DMS 273 (cell line): ENCODE results near the gene RAB3C.
"Not testable (repeated sequence)": the region's sequence is repeated elsewhere in the genome, so short reads cannot be mapped to it uniquely, and the experiment has no call there.

ENCODE experiments used
- DNase-seq: peaks from one replicate; lab custom pipeline; 2025; ENCODE audit not compliant: unreplicated experiment; lab: John Stamatoyannopoulos, UW

The RAB3C gene

DNA sequence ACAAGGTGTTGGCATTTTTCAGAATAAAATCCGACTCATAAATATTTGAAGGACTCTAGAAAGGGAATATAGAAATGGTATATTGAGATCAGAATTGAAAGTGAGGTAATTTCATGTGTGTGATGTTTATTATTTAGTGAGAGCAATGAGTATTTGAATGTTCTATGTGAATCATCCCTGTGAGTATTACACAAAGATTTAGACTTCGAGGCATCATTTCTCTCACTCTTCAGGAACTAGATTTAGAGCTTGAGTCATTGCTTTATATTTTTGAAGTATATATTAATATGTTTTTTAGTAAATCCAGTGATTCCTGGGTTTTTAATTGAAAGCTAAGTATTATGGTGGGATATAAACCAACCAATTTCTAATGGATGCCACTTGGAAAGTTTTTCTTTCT is 91.2 kb downstream of the RAB3C start:
- DNase-seq, result no peak

DNA sequence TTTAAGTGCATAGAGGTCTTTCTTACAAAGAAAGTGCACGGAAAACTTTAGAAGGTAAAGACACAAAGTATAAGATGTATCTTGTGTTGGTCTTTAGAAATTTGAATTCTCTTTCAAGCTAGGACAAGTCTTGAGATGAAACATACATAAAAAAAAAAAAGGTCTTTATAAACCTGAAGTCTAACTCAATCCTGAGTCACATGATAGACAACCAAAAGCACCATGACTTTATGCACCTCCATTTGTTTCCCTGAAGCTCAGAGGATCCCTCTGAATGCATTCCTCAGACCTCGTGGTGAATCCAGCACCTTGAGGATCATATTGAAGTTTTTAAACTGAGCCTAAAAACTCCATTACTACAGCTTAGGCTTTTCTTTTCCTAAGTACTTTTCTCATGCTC is 91.8 kb downstream of the RAB3C start:
- no peak for DNase-seq

DNA sequence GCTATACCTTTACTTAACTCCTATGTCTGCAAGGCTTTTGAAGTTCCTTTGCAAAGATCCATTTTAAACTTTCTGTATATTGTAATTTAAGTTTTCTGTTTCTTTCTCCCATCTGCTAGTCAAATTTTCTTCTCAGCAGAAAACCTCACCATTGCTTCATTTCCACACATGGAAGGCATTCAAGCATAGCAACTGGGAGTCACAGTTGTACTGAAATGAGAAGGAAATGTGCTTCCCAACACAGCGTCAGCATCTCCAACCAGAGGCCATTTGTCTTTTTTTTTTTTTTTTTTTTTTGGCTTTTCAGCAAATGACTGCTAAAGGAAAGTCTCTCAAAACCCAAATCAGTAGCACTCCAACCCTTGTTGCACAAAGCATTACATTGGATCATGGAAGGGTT is 92.5 kb downstream of the RAB3C start:
- DNase-seq, result no peak

DNA sequence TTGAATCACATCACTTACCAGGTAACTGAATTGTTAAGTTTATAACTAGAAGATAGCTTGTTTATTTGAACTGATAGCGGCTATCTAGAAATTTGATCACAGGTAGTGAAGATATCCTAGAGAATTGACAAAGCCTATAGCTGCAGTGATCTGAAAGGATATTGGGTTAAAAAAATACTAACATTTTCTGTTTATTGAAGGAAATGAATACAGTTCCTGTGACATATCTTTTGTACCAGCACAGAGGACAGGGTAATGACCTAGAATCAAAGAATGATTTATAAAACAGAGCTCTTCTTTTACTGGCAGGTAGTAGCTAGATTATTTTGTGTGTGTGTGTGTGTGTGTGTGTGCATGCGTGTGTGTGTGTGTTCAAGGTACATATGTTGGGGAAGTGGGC is 94.8 kb downstream of the RAB3C start:
- DNase-seq, result no peak

DNA sequence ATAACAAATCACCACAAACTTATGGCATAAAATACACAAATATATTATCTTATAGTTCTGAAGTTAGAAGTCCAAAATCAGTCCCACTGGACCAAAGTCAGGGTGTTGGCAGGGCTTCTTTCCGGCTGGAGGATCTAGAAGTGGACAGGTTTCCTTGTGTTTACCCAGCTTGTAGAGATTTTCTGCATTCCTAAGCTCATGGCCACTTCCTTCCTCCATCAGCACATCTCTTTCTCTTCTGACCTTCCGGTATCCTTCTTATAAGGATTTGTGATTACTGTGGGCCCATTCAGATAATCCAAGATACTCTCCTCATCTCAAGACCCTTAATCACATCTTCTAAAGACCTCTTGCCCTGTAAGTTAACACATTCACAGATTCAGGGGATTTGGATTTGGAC is 97.6 kb downstream of the RAB3C start:
- no peak for DNase-seq

DNA sequence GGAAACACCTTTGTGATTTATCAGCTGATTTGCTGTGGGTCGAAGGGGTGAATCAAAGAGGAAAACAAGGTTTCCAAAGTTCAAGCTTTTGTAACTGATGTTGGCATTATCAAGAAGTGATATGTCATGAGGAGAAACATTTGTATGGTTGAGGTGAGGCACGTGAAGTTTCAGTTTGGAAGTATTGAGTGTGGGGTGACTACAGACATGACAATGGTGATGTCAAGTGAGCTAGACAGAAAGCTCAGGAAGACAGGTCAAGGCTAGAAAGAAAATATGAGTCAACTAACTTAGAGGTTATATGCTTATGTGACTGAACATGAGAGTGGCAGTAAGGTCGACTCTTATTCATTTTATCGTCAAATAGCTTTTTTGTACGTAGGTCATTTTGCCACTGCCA is 99.1 kb downstream of the RAB3C start:
- no peak for DNase-seq

DNA sequence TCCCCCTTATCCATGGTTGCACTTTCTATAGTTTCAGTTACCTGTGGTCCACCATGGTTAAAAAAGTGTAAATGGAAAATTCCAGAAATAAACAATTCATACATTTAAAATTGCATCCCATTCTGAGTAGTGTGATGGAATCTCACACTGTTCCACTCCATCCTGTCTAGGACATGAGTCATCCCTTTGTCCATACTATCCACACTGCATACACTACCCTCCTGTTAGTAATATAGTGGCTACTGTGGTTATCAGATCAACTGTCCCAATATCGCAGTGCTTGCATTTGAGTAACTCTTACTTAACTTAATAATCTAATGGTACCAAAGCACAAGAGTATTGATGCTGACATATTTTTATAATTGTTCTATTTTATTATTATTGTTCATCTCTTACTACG is 100.7 kb downstream of the RAB3C start:
- no peak for DNase-seq

DNA sequence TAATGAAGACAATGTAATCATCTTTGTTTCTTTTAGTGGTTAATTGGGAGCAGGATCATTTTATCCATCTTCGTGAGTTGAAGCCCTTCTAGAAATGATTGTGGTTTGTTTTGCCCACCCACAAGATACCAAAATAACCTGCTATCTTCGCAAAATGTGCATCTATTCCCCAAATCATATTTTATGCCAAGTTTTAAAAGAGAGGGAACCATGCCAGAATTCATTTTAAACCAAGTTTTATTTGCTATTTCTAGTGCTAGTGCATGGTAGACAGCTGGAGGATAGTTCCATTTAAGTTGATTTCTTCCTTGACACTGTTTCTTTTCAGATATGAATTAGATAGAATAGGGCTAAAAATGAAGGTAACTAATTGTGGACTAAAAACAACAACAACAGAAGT is 104.2 kb downstream of the RAB3C start:
- DNase-seq, result no peak

DNA sequence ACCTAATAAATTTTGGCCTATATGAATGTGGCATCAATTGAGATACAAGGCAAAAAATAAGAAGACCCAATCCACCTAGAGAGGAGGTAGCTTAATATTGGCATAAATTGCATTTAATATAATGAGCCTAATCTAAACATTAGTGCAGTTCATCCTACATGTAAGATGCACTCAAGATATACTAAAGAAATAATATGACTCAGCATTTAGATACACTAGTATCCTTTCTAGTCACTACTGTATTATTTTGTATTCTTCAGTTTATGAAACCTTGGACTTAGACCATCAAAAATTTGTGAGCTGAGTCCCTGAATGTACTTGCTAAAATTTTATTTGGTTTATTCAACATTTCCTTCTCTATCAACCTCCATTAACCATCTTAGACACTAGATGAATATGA is 104.7 kb downstream of the RAB3C start:
- DNase-seq, result no peak

DNA sequence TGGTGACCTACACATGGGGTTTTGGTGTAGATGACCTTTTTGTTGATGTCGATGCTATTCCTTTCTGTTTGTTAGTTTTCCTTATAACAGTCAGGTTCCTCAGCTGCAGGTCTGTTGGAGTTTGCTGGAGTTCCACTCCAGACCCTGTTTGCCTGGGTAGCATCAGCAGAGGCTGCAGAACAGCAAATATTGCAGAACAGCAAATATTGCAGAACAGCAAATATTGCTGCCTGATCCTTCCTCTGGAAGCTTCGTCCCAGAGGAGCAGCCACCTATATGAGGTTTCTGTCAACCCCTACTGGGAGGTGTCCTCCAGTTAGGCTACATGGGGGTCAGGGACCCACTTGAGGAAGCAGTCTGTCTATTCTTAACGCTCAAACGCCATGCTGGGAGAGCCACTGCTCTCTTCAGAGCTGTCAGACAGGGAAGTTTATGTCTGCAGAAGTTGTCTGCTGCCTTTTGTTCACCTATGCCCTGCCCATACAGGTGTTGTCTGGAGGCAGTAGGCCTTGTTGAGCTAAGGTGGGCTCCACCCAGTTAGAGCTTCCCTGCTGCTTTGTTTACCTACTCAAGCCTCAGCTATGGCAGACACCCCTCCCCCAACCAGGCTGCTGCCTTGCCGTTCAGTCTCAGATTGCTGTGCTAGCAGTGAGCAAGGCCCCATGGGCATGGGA is 116.3 kb downstream of the RAB3C start:
- DNase-seq, result not testable (repeated sequence)

DNA sequence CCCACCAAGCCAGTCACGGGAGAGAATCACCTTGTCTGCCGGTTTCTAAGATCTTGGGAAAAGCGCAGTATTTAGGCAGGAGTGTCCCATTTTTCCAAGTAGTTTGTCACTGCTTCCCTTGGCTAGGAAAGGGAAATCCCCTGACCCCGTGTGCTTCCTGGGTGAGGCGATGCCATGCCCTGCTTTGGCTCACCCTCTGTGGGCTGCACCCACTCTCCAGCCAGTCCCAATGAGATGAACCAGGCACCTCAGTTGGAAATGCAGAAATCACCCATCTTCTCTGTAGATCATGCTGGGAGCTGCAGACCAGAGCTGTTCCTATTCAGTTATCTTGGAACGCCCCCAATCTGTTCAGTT is 116.9 kb downstream of the RAB3C start:
- no peak for DNase-seq

DNA sequence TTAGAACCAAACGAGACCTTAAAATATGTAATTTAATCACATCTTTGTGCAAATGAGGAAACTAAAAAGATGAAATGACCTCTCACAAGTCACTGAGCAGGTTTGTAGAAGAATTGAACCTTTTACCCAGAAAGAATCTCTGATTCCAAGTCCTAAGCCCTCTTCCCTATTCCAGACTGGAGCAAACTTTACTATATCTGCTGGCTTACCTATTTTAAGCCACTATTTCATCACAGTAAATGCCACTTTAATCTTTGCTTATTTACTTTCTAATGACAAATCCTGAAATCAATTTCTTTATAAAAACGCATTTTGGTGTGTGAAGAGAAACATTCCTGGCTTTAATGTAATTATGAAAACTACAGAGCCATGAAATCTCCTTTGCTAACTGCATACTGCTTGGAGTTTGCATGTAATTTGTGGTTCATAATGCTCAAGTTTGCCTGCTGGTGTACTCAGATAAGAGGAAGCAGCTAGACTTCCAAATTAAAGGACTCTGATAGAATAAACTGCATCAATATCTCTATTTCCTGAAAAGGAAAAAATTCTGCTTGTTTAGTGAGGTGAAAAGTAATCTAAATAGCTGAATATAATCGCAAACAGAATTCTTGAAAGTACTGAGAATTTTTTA is 121.2 kb downstream of the RAB3C start:
- DNase-seq, result no peak

DNA sequence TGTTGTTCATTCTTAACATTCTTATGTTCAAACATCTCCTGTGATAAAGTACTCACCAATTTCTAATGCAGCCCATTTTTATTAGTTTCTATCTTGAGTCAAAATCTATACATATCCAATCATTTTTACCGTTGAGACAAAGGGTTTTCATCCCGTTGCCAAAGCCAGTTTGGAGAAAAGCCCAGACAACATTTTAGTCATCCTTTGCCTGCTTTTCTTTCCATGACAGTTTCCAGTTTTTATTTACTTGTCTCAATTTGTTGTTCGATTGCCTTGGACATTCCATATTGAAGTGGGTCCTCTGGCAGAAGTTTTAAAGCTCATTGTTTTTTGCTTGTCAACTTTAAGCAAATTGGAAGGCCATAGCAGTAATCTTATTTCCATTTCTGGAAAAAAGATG is 123.9 kb downstream of the RAB3C start:
- no peak for DNase-seq

DNA sequence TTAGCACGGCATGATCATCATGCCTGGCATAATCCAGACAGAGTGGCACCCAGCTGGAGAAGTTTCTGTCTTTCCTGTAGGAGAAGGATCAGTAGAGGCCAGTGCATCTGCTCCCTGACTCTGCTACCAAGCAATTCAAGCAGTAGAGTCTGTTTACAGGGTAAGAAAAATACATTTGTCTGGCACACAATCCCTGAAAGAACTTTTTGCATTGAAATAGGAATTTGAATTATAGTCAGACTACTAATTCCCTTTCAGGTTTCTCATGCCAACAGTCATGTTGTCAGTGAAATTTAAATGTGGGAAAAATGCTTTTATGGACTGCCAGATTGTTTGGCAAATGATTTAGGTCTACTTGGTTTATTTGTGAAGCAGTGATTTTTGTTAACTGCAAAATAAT is 125.6 kb downstream of the RAB3C start:
- DNase-seq, result no peak

DNA sequence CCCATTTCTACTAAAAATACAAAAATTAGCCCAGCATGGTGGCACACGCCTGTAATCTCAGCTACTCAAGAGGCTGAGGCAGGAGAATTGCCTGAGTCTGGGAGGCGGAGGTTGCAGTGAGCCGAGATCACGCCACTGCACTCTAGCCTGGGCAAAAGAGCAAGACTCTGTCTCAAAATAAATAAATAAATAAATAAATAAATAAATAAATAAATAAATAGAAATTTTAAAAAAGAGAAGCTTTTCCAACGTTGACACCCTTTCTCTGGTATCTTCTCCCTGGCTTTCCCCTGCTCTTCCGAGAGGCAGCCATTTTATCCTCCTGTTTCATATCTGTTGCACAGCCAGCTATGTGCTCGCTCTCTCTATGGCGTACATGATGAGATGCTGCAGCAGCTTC is 127.5 kb downstream of the RAB3C start:
- not testable (repeated sequence) for DNase-seq

DNA sequence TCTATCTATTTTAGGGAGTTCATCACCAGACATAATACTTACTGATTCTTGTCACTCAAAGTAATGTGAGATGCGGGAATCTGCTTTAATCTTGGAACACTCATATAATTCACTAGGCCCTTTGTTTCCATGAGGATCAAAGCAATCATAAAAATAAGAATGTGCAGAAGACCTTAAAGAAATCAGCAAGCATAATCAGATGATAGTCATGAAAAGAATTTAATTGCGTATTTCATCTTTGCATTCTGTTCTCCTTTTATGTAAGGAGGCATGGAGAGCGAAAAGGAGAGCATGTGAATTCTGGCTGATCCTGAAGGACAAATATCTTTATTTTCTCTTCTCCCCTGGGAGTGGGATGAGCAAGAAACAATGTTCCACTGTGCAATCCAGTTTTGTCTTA is 128.0 kb downstream of the RAB3C start:
- DNase-seq, result no peak

DNA sequence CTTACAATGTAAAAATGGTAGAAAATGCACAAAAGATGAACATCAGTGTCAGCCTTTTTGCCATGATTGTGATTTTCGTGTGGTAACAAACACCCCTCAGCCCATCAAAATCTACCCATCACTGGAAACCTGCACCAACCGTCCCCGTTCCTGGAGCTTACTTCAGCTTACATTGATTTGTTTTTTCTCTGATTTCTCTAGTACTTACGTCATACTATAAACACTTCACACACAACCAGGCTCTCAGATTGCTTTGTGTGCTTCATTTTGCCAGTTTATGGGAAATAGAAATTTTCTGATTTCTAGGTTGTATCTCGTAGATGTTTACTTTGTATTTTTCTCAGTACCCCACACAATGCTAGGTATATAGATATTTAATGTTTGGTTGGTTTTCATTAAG is 129.1 kb downstream of the RAB3C start:
- no peak for DNase-seq

DNA sequence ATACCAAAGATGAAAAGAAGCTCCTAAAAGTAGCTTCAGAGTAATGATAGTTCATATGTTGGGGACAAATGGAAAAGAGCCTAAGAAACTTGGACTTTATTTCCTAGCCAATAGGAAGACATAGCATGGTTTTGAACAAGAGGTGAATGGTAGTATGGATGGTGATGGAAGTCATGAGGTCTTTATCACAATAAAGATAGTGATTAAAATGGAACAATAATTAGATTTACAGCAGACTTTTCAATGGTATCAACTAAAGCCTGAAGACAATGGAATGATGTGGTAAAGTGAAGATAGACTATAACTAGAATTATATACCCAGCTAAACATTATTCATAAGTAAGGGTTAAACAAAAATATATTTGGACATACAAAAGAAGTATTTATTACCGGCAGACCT is 131.2 kb downstream of the RAB3C start:
- no peak for DNase-seq

DNA sequence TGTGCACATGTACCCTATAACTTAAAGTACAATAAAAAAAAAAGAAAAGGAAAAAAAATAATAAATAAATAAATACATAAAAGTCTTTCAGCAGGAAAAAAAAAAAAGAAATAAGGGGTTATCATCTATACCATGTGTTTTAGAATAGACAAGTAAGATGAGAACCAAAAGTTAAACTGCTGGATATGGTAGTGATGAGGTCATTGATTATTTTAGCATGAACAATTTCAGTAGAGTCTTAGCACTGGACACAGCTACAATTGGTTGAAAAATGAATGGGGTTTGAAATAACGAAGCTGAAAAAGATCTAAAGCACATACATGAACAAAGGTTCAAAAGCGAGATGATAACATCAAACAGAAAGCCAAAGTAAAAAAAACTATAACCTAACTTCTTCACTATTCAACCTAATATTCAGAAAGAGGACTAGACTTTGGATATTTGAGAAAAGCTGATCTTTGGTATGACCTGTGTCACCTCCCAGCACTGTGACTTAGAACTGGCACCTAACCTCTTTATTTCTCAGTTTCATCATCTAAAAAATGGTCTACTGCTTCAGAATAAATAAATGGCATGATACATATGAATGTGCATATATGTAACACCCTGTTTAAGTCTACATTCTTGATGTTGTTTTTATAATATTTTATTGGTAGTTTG is 133.3 kb downstream of the RAB3C start:
- no peak for DNase-seq

DNA sequence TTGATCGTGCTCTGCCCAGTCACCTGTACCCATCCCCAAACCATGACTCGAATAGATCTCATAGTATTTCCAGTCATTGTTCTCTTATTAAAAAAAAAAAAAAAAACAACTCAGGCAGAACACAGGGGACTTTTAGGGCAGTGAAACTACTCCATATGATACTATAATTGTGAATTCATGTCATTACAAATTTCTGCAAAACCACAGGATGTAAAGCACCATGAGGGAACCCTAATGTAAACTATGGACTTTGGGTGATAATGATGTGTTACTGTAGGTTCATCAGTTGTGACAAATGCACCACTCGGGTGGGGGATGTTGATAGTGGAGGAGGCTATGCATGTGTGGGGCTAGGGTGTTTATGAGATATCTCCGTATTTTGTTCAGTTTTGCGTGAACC is 133.8 kb downstream of the RAB3C start:
- DNase-seq, result no peak

DNA sequence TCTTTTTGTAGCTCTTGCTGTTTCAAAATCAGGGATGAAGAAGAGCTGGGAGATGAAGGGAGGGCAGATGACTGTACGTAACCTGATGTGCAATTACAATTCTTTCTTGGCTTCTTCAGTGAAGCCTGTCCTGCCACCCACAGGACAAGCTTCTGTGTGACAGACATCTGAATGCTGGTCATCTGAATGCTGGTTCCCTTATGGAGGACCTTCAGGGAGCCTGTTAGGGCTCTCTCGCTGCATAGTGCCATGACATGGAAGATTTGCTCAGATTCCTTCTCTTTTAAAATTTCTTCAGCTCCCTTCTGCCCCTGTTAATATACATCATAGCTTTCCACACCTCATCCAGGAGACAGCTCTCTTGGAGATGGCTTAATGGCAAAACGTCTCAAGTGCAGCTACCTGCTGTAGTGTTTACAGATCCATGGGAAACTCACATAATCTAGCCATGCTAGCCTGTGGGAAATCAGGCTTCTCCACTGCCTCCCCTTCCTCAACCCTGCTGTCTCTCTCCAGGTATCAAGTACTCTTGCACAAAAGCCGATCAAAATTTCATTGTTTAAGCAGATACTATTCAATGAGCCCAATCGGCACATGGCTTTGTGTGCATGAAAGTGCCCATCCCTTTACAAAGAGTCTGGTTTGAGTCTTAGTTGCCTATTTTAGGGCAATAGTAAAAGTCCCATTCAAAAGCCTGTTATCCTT is 134.6 kb downstream of the RAB3C start:
- DNase-seq, result no peak
